Measurements from ENCODE around the gene CCDC9B. TPM values are rescaled to one million over a fixed set of nuclear protein-coding genes. Genes with fewer than 3 reads are reported as not detected.

Gene CCDC9B
- total and polyA plus RNA-seq, 2 experiments from 2014 or later = 19.6 to 33.1 TPM

DNA sequence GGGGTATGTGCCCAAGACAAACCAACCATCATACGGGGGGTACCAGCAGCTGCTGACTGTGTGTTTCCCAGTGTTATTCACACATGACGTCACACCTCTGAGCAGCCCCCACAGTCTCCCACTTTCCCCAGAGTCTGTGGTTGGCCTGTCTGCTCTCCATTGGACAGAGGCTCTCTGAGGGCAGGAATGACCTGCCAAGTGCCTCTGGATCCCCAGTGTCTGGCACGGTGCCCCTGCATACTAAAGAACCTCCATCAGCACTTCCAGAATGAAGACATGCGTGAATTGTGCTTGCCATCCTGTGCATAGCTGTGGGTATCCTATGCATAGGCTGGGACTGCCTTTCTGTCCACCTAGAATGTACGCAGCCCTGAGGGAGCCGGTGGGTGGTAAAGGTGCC, 3.5 kb upstream of the CCDC9B start:
- no peak overlapping the region for H3K4me3 ChIP-seq
- peak; percentile 57 for DNase-seq
- H3K9me3 ChIP-seq (ENCODE audit: low read depth) = no peaks in the 10 kb centered on the region
- no peaks in the 10 kb centered on the region for H4K20me1 ChIP-seq (ENCODE audit: insufficient read depth)
- no peaks in the 10 kb centered on the region for H3K9me2 ChIP-seq (ENCODE audit: insufficient read depth)
- TF ChIP-seq EZH2 (IDR thresholded peaks at IDR 0.05; ENCODE audit: insufficient read depth, poor library complexity, severe bottlenecking) = no peak
- TF ChIP-seq EZH2phosphoT487 (IDR thresholded peaks at IDR 0.05; ENCODE audit: insufficient read depth, low read depth) = no peak
- peak overlapping the region; percentile 74 for H3K9ac ChIP-seq
- peaks cover 42% of the 10 kb centered on the region for H3K4me1 ChIP-seq (ENCODE audit: insufficient read depth)
- H3K79me2 ChIP-seq (ENCODE audit: insufficient read depth) = peaks cover 12% of the 10 kb centered on the region
- 37% methylated on average over 6 of the region's 6 CpGs for WGBS, 2 experiments (ENCODE audit: low coverage in 1 of 2, low lambda C conversion rate in 2 of 2, missing lambda C conversion rate in 2 of 2)
- in situ Hi-C loops (cut with MboI) = no loop called here
- peaks cover 26% of the 10 kb centered on the region for H3F3A ChIP-seq (ENCODE audit: insufficient read depth)
- peak overlapping the region; percentile 99 for H3K27ac ChIP-seq
- H3K36me3 ChIP-seq (ENCODE audit: low read depth) = no peaks in the 10 kb centered on the region
- peak overlapping the region; percentile 32 for H3K4me2 ChIP-seq (ENCODE audit: unreplicated experiment)
- no peaks in the 10 kb centered on the region for H3K27me3 ChIP-seq (replicated peaks; ENCODE audit: insufficient read depth)
- H2AFZ ChIP-seq = no peak overlapping the region

DNA sequence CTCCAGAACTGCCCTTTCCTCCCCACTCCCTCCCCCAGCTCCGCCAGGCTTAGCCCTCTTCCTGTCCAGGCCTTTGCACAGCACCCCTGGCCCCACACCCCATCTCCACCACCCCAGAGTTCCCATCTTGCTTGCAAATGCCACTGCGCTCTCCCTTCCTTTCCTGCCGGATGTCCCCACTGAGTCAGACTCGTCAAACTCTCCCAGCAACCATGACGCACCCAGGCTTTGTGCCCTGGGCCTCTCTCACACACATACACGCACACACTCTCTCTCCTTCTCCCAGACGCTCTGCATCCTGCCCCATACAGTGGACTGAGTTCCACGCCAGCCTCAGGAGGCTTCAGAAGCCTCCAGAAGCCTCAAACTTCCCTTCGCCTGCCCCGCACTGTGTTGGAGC, 2.8 kb upstream of the CCDC9B start:
- peak; percentile 94 for DNase-seq
- no peaks in the 10 kb centered on the region for H3K9me3 ChIP-seq (ENCODE audit: low read depth)
- peaks cover 47% of the 10 kb centered on the region for H3K4me1 ChIP-seq (ENCODE audit: insufficient read depth)
- H4K20me1 ChIP-seq (ENCODE audit: insufficient read depth) = no peaks in the 10 kb centered on the region
- H3K36me3 ChIP-seq (ENCODE audit: low read depth) = no peaks in the 10 kb centered on the region
- peak overlapping the region; percentile 50 for H2AFZ ChIP-seq
- peak overlapping the region; percentile 21; the same call in 1 of the 2 replicates for H3K4me3 ChIP-seq
- peaks cover 26% of the 10 kb centered on the region for H3F3A ChIP-seq (ENCODE audit: insufficient read depth)
- peaks cover 15% of the 10 kb centered on the region for H3K79me2 ChIP-seq (ENCODE audit: insufficient read depth)
- peak overlapping the region; percentile 74 for H3K9ac ChIP-seq
- 48 to 66% methylated on average over 8 to 10 of the region's 10 CpGs for WGBS, 2 experiments (ENCODE audit: low coverage in 1 of 2, low lambda C conversion rate in 2 of 2, missing lambda C conversion rate in 2 of 2)
- H3K27ac ChIP-seq = peak overlapping the region; percentile 99
- H3K27me3 ChIP-seq (replicated peaks; ENCODE audit: insufficient read depth) = no peaks in the 10 kb centered on the region
- no peaks in the 10 kb centered on the region for H3K9me2 ChIP-seq (ENCODE audit: insufficient read depth)
- TF ChIP-seq EZH2 (IDR thresholded peaks at IDR 0.05; ENCODE audit: insufficient read depth, poor library complexity, severe bottlenecking) = no peak
- no peak for TF ChIP-seq EZH2phosphoT487 (IDR thresholded peaks at IDR 0.05; ENCODE audit: insufficient read depth, low read depth)
- in situ Hi-C loops (cut with MboI) = no loop called here
- peak overlapping the region; percentile 32 for H3K4me2 ChIP-seq (ENCODE audit: unreplicated experiment)

DNA sequence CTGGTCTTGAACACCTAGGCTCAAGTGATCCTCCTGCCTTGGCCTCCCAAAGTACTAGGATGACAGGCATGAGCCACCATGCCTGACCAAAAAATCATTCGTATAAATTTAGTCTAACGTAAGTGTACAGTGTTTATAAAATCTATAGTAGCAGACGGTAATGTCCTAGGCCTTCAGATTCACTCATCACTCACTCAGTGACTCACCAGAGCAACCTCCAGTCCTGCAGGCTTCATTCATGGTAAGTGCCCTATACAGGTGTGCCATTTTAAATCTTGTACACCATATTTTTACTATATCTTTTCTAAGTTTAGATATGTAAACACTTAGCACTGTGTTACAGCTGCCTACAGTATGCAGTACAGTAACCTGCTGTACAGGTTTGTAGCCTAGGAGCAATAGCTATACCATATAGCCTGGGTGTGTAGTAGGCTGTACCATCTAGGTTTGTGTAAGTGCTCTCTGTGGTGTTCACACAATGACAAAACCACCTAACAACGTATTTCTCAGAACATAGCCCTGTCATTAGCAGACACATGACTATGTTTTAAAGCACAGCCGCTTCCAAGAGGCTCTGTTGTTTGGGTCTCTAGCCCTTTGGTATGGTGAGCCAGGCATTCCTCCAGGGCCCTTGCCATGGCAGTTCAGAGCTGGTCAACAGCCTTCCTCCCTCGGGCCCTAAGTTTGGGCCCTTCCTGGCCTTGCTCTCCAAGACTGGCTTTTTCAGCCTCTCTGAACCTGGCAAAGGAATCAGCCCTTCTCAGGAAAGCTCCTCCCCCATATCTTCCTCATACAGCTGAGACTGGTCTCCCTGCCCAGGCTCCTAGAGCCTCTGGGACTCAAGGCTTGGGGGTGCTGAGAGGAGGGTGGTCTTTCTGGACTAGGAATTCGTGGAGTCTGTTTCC, 1.9 kb upstream of the CCDC9B start:
- WGBS, 2 experiments (ENCODE audit: low coverage in 1 of 2, low lambda C conversion rate in 2 of 2, missing lambda C conversion rate in 2 of 2) = 44 to 51% methylated on average over 7 of the region's 7 CpGs
- no peaks in the 10 kb centered on the region for H3K36me3 ChIP-seq (ENCODE audit: low read depth)
- no peaks in the 10 kb centered on the region for H3K9me3 ChIP-seq (ENCODE audit: low read depth)
- TF ChIP-seq EZH2 (IDR thresholded peaks at IDR 0.05; ENCODE audit: insufficient read depth, poor library complexity, severe bottlenecking) = no peak
- TF ChIP-seq EZH2phosphoT487 (IDR thresholded peaks at IDR 0.05; ENCODE audit: insufficient read depth, low read depth) = no peak
- H3K27me3 ChIP-seq (replicated peaks; ENCODE audit: insufficient read depth) = no peaks in the 10 kb centered on the region
- peak overlapping the region; percentile 50 for H2AFZ ChIP-seq
- DNase-seq = peak; percentile 58
- H3K79me2 ChIP-seq (ENCODE audit: insufficient read depth) = peaks cover 18% of the 10 kb centered on the region
- H3F3A ChIP-seq (ENCODE audit: insufficient read depth) = peaks cover 26% of the 10 kb centered on the region
- peak overlapping the region; percentile 61 for H3K9ac ChIP-seq
- peaks cover 56% of the 10 kb centered on the region for H3K4me1 ChIP-seq (ENCODE audit: insufficient read depth)
- H3K4me2 ChIP-seq (ENCODE audit: unreplicated experiment) = peak overlapping the region; percentile 31
- no peaks in the 10 kb centered on the region for H4K20me1 ChIP-seq (ENCODE audit: insufficient read depth)
- in situ Hi-C loops (cut with MboI) = no loop called here
- H3K27ac ChIP-seq = peak overlapping the region; percentile 99
- no peaks in the 10 kb centered on the region for H3K9me2 ChIP-seq (ENCODE audit: insufficient read depth)
- H3K4me3 ChIP-seq = no peak overlapping the region

- peaks cover 26% of the 10 kb centered on the region for H3F3A ChIP-seq (ENCODE audit: insufficient read depth)
- peak; percentile 77 for DNase-seq
- H3K9ac ChIP-seq = peak overlapping the region; percentile 96
- peak overlapping the region; percentile 99 for H3K27ac ChIP-seq
- in situ Hi-C loops (cut with MboI) = no loop called here
- no peaks in the 10 kb centered on the region for H3K9me3 ChIP-seq (ENCODE audit: low read depth)
- H3K4me3 ChIP-seq = peak overlapping the region; percentile 79
- H3K27me3 ChIP-seq (replicated peaks; ENCODE audit: insufficient read depth) = no peaks in the 10 kb centered on the region
- H3K9me2 ChIP-seq (ENCODE audit: insufficient read depth) = no peaks in the 10 kb centered on the region
- H4K20me1 ChIP-seq (ENCODE audit: insufficient read depth) = no peaks in the 10 kb centered on the region
- peaks cover 57% of the 10 kb centered on the region for H3K4me1 ChIP-seq (ENCODE audit: insufficient read depth)
- peak overlapping the region; percentile 90 for H3K4me2 ChIP-seq (ENCODE audit: unreplicated experiment)
- H3K36me3 ChIP-seq (ENCODE audit: low read depth) = peaks cover 7% of the 10 kb centered on the region; the same call in 1 of the 2 replicates
- H3K79me2 ChIP-seq (ENCODE audit: insufficient read depth) = peaks cover 29% of the 10 kb centered on the region
- TF ChIP-seq EZH2phosphoT487 (IDR thresholded peaks at IDR 0.05; ENCODE audit: insufficient read depth, low read depth) (no peak), EZH2 (IDR thresholded peaks at IDR 0.05; ENCODE audit: insufficient read depth, poor library complexity, severe bottlenecking) (no peak)
- peak overlapping the region; percentile 41; the same call in 1 of the 2 replicates for H2AFZ ChIP-seq
- 2 to 3% methylated on average over 13 to 14 of the region's 14 CpGs for WGBS, 2 experiments (ENCODE audit: low coverage in 1 of 2, low lambda C conversion rate in 2 of 2, missing lambda C conversion rate in 2 of 2)
Observed at GRCh38 chr15:40340038-40340739, 550 bp downstream of the CCDC9B start.

All from GM23248 (cell line).